ENCODE results near the gene ZNF682.
"Not testable (repeated sequence)": the region's sequence is repeated elsewhere in the genome, so short reads cannot be mapped to it uniquely, and the experiment has no call there.

Gene ZNF682

DNA sequence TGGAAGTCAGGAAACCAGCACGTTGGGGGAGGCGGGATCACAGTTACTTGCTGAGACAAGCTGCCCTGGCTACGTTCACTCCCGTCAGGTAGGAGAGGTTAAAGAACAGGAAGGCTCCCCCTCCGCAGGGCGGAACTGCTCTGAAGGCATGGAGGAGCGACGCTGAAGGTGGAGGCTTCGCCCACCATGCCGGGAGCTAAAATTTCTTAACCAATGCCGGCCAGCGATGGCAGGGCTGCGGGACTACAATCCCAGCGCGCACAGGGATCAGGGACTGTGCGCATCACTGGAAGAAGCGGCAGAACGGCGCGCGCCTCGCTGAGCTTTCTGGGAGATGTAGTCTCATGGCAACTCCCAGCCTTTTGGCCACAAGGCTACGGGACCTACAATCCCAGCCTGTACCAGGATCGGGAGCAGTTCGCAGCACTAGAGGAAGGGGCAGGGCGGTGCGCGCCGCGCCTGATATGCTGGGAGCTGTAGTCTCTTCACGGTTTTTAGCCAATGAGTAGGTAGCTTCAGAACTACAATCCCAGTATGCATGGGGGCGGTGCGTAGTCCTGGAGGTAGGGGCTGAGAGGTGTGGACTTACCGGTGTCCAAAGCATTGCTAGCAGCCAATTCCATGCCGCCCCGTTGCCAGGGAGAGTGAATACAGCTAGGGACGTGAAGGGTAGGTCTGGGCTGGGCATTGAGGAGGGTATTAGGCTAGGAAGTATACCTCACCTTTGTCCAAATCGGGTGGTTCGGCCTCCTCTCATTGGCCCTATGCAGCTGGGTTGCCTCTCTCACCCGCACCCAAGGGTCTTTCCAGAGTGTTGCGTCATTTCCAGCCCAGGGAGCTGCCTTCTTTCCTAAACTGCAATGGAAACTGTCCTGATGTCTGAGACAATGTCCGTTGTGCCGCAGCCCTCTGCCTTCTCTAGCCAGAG lies 12.8 kb upstream of the ZNF682 start:
- DNase-seq (ENCODE audit: low spot score in 2 of 2) (peak; percentile 18 to 40), ATAC-seq (ENCODE audit: low read depth) (peak; percentile 91)
- H3K27ac Mint-ChIP-seq = peak overlapping the region; percentile 74
- no peaks in the 10 kb centered on the region for H3K27me3 Mint-ChIP-seq
- no peaks in the 10 kb centered on the region for H3K36me3 Mint-ChIP-seq
- peaks cover 5% of the 10 kb centered on the region for H3K4me1 Mint-ChIP-seq
- H3K4me3 Mint-ChIP-seq = peak overlapping the region; percentile 98
- H3K9me3 Mint-ChIP-seq = peaks cover 2% of the 10 kb centered on the region

DNA sequence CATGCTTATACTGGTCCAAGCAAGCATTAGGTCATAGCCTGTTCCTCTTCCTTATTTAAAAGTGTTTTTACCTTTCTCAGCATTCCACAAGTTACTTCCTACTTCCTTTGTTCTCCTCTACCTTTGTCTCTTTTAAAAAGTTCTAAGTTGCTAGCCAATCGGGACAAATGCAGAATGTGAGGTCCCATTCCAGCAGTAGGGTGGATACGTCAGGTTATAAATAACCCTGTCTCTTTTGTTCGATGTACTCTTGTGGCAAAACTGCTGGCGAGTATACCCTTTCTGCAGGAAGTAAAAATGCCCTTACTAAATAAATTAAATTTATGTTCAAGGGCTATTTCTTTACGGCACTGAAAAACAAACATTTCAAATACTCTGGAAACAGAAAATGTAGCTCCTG lies 6.4 kb upstream of the ZNF682 start:
- H3K4me3 Mint-ChIP-seq; H3K4me1 Mint-ChIP-seq; DNase-seq (ENCODE audit: low spot score in 2 of 2); ATAC-seq (ENCODE audit: low read depth); H3K9me3 Mint-ChIP-seq; H3K36me3 Mint-ChIP-seq; H3K27ac Mint-ChIP-seq; H3K27me3 Mint-ChIP-seq: not testable (repeated sequence)

DNA sequence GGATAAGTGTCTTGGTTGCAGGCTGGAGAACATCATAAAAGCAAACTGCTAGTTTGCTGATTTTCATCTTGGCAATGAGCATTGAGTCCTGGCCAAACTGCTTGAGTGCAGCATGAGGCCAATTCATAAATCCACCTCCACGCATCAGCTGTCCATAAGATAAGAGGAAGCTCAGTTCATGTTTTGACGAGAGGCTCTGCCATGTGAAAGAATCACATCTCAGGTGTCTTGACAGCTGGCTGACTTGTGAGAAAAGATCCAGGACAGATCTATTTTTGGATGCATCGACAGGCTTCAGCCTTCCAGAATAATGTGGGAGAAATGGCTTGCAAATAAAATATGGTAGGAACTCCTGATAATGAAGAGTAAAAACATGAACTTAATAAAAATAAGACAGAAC lies 5.4 kb upstream of the ZNF682 start:
- Mint-ChIP-seq H3K27ac (no peak overlapping the region), H3K4me3 (no peak overlapping the region), H3K9me3 (no peaks in the 10 kb centered on the region), H3K27me3 (no peaks in the 10 kb centered on the region), H3K4me1 (no peaks in the 10 kb centered on the region), H3K36me3 (no peaks in the 10 kb centered on the region)
- ATAC-seq (ENCODE audit: low read depth) = no peak
- DNase-seq (ENCODE audit: low spot score in 2 of 2) = no peak

DNA sequence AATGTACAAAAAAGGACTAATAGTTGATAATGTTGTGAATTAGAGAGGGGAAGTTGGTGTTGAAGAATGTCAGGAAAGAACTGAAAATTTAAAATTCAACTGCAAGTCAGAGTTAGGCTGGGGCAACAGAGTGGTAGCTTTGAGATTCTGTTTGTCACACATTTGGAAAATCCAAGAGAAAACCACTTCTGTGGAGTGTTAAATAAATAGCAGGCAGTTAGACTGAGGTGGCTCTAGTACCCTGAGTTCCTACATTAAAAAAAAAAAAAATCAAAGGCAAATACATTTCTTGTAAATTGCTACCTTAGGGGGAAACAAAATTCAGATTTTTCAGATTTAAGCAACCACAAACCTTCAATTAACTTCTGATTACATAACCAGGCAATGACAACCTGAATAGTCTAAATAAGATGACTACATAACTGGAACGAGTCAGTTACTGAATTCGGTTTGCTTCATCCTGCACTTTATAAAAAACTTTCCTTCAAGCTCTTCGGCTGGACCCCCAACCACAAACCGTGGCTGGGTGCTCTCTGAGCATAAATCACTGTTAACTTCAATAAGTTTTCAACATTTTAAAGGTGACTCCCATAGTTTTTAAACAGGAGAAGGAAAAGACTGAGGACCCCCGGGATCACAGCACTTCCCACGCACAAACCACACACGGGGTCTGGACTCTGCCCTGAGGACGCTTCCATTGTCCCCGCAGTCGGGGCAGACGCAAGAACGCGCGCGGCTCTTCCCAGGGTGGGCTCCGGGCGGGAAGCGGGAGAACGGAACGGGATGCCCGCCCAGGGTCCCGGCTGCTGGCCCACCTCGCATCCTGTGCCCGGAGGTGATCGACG lies 725 bp downstream of the ZNF682 start:
- no peak for ATAC-seq (ENCODE audit: low read depth)
- H3K4me1 Mint-ChIP-seq = peaks cover 6% of the 10 kb centered on the region
- no peaks in the 10 kb centered on the region for H3K9me3 Mint-ChIP-seq
- H3K4me3 Mint-ChIP-seq = peak overlapping the region; percentile 99
- DNase-seq (ENCODE audit: low spot score in 2 of 2) = no peak
- peak overlapping the region; percentile 95 for H3K27ac Mint-ChIP-seq
- H3K27me3 Mint-ChIP-seq = no peaks in the 10 kb centered on the region
- peaks cover 4% of the 10 kb centered on the region for H3K36me3 Mint-ChIP-seq

DNA sequence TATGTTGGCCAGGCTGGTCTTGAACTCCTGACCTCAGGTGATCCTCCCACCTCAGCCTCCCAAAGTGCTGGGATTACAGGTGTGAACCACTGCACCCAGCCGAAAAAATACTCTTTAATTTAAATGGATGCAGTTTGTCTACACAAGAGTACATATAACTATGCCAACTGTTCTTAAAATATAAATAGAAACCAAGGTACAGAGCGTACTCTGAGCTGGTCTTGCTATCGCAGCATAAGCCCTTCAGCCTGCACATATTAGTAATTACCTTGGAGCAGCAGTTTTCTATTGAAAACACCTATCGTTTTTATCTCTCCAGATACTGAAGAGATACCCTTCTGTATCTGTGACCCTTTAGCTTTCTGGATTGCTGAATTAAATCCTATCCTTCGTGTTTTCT lies 3.4 kb downstream of the ZNF682 start:
- no peak for ATAC-seq (ENCODE audit: low read depth)
- peaks cover 11% of the 10 kb centered on the region for H3K36me3 Mint-ChIP-seq
- no peaks in the 10 kb centered on the region for H3K27me3 Mint-ChIP-seq
- no peak overlapping the region for H3K4me3 Mint-ChIP-seq
- no peak overlapping the region for H3K27ac Mint-ChIP-seq
- no peak for DNase-seq (ENCODE audit: low spot score in 2 of 2)
- H3K4me1 Mint-ChIP-seq = peaks cover 6% of the 10 kb centered on the region
- H3K9me3 Mint-ChIP-seq = no peaks in the 10 kb centered on the region

DNA sequence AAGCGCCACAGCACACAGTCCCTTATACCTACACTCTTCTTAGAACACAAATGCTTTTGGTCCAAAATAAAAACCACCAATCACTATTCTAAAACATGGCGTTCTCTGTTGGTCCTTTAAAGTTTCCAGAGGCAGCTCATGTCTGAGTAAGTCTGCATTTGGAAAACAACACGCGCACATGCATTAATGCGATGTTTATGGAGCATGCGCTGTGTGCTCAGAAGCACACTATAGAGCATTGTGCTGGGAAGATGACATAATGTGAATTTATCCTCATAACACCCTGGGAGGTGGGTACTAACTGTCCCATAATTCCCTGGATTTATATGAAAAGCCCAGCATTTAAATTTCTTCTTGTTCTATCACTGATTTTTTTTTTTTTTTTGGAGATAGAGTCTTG lies 10.7 kb downstream of the ZNF682 start:
- peaks cover 26% of the 10 kb centered on the region for H3K36me3 Mint-ChIP-seq
- ATAC-seq (ENCODE audit: low read depth) (no peak), DNase-seq (ENCODE audit: low spot score in 2 of 2) (no peak)
- no peak overlapping the region for H3K27ac Mint-ChIP-seq
- H3K27me3 Mint-ChIP-seq = no peaks in the 10 kb centered on the region
- H3K9me3 Mint-ChIP-seq = no peaks in the 10 kb centered on the region
- no peaks in the 10 kb centered on the region for H3K4me1 Mint-ChIP-seq
- H3K4me3 Mint-ChIP-seq = no peak overlapping the region

DNA sequence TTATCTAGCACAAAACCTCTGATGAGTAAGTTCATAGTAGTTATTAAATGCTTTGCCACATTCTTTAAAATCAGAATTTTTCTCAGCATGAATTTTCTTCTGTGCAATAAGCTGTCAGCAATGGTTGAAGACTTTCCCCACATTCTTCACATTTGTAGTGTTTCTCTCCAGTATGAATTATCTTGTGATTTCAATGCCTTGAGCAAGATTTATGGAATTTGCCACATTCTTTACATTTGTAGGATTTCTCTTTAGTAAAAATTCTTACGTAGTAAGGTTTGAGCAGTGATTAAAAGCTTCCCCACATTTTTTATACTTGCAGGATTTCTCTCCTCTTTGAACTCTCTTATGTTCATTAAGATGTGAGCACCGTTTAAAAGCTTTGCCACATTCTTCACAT lies 33.6 kb downstream of the ZNF682 start:
- Mint-ChIP-seq H3K36me3 (peaks cover 35% of the 10 kb centered on the region), H3K4me1 (no peaks in the 10 kb centered on the region), H3K27me3 (no peaks in the 10 kb centered on the region), H3K4me3 (no peak overlapping the region), H3K9me3 (peaks cover 20% of the 10 kb centered on the region), H3K27ac (no peak overlapping the region)
- DNase-seq (ENCODE audit: low spot score in 2 of 2) = no peak
- no peak for ATAC-seq (ENCODE audit: low read depth)

DNA sequence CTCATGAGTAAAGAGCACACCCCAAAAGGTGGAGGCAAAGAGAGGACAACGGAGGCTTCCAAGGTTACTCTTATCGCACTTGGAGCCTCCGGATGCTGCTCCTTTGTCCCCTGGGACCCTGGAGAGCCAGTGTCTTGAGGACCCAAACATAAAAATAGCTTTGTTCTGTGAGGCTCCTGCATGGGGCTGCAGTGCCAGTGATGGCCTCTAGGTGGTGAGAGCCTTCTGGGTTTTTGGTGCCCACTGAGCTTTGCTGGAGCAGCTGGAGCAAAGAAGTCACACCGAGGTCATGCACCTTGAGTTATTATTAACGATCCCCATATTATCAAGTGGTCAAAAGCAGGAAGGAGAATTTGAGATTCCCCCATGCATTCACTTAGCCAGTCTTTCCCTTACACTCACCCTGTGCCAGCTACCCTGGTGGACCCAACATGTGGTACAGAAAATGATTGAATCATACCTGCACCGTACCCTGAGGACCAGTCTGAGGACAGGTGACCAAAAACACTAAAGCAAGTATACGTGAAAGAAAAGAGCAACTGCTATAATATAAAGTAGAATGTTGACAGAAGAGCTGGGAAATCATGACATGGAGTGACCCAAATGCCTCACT lies 41.5 kb downstream of the ZNF682 start:
- Mint-ChIP-seq H3K4me3 (no peak overlapping the region), H3K27ac (no peak overlapping the region), H3K9me3 (peaks cover 8% of the 10 kb centered on the region), H3K4me1 (no peaks in the 10 kb centered on the region), H3K27me3 (no peaks in the 10 kb centered on the region), H3K36me3 (peaks cover 2% of the 10 kb centered on the region)
- DNase-seq (ENCODE audit: low spot score in 2 of 2) (peak; percentile 1 to 42), ATAC-seq (ENCODE audit: low read depth) (no peak)

DNA sequence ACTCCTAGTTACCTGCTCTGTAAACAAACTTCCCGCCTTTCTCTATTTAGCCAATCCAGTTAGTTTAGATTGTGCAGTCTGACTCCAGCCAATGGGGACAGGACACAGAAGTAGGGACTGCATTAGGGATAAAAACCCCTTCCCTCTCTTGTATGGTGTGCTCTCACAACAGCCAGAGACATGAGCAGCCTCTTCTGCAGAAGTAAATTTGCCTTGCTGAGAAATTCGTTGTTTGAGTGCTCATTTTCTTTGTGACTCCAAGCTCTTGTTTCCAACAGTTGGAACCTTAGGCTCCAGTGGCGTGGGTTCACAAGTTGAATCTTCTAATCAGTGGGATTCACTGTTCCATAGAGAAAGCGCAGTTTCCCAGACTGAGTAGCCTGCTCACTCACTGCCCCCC lies 72.4 kb downstream of the ZNF682 start:
- Mint-ChIP-seq H3K27ac (peak overlapping the region; percentile 25), H3K9me3 (peaks cover 20% of the 10 kb centered on the region), H3K36me3 (peaks cover 4% of the 10 kb centered on the region), H3K4me3 (no peak overlapping the region), H3K27me3 (no peaks in the 10 kb centered on the region), H3K4me1 (no peaks in the 10 kb centered on the region)
- DNase-seq (ENCODE audit: low spot score in 2 of 2) (no peak), ATAC-seq (ENCODE audit: low read depth) (no peak)

DNA sequence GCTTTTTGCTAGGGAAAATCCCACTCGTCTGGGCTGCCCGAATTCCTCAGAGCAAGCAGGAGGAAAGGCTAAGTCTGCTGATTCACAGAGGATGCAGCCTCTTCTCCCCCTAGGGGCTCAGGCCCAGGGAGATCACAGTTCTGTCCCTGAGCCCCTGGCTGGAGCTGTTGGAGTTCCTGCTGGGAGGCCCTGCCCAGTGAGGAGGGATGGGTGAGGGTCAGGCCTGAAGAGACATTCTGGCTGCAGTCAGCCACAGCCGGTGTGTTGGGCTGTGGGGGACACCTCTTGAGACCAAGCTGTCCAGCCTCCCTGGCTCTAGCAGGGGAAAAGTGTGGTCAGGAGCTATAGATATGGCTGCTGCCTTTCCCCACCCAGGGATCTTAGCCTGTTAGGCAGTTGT lies 73.2 kb downstream of the ZNF682 start:
- not testable (repeated sequence) for H3K36me3 Mint-ChIP-seq; H3K27ac Mint-ChIP-seq; H3K4me1 Mint-ChIP-seq; DNase-seq (ENCODE audit: low spot score in 2 of 2); ATAC-seq (ENCODE audit: low read depth); H3K4me3 Mint-ChIP-seq; H3K27me3 Mint-ChIP-seq
- peaks cover 20% of the 10 kb centered on the region for H3K9me3 Mint-ChIP-seq

DNA sequence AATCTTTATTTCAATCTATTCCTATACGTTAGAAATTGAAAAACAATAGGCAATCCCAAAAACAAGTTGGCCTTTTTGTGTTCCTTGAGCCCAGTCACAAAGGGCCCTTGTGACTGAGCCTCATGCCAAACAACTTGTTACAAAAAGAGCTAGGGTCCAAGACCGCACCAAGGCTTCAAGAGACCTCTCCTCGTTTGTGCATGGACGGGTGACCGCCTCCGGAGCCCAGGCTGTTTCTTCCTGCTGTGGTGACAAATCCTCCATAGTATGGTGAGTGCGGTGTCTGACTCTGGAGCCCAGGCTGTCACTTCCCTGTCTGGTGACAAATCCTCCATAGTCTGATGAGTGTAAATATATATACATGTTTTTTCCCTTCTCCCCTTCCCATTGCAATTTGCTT lies 74.9 kb downstream of the ZNF682 start:
- Mint-ChIP-seq H3K27ac (no peak overlapping the region), H3K27me3 (no peaks in the 10 kb centered on the region), H3K36me3 (peaks cover 4% of the 10 kb centered on the region), H3K4me3 (no peak overlapping the region), H3K4me1 (no peaks in the 10 kb centered on the region), H3K9me3 (peaks cover 18% of the 10 kb centered on the region)
- ATAC-seq (ENCODE audit: low read depth) (no peak), DNase-seq (ENCODE audit: low spot score in 2 of 2) (no peak)

DNA sequence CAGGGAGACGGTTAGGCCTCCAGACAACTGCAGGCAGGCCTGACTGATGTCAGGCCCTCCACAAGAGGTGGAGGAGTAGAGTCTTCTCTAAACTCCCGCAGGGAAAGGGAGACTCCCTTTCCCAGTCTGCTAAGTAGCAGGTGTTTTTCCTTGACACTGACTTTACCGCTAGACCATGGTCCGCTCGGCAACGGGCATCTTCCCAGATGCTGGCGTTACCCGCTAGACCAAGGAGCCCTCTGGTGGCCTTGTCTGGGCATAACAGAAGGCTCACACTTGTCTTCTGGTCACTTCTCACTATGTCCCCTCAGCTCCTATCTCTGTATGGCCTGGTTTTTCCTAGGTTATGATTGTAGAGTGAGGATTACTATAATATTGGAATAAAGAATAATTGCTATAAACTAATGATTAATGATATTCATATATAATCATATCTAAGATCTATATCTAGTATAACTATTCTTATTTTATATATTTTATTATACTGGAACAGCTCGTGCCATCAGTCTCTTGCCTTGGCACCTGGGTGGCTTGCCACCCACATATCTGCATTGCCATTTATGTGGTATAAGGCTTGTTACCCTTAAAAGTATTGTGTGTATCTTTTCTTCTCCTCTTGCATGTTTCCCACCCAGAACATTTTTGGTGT lies 80.0 kb downstream of the ZNF682 start:
- DNase-seq (ENCODE audit: low spot score in 2 of 2) = peak; percentile 66 to 69
- not testable (repeated sequence) for ATAC-seq (ENCODE audit: low read depth); H3K4me1 Mint-ChIP-seq; H3K9me3 Mint-ChIP-seq; H3K27me3 Mint-ChIP-seq; H3K27ac Mint-ChIP-seq; H3K36me3 Mint-ChIP-seq
- H3K4me3 Mint-ChIP-seq = peak overlapping the region; percentile 46

DNA sequence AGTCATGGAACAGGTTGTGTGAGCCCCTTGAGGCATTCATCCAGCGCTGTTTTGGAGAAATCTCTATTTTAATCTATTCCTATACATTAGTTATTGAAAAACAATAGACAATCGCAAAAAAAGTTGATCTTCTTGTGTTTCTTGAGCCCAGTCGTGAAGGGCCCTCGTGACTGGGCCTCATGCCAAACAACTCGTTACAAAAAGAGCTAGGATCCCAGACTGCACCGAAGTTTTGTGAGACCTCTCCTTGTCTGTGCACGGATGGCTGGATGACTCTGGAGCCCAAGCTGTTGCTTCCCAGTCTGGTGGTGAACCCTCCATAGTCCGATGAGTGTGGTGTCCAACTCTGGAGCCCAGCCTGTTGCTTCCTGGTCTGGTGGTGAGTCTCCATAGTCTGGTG lies 81.5 kb downstream of the ZNF682 start:
- not testable (repeated sequence) for H3K4me3 Mint-ChIP-seq; H3K36me3 Mint-ChIP-seq; DNase-seq (ENCODE audit: low spot score in 2 of 2); ATAC-seq (ENCODE audit: low read depth); H3K27ac Mint-ChIP-seq; H3K27me3 Mint-ChIP-seq; H3K4me1 Mint-ChIP-seq; H3K9me3 Mint-ChIP-seq
